K562 (cell line): ENCODE measurements around the gene POLR2C. TPM values are rescaled to one million over a fixed set of nuclear protein-coding genes. Genes with fewer than 3 reads are reported as not detected.

Experiments
- ATAC-seq: fragments of 200-7000 bp; cut with Tn5 transposase; 3 replicates; pipeline ENCODE4 v1.9.1; 2020; ENCODE audit warnings: moderate library complexity
- BruUV-seq: library from RNA; stranded (reverse); fragments of 400-500 nt; replicated peaks from 2 replicates; lab custom pipeline; 2021; lab: Mats Ljungman, UMichigan
- CTCF ChIA-PET: fragments of 300-600 bp; formaldehyde crosslinking; extraction: SDS; loops from one replicate; lab custom pipeline; 2021; ENCODE audit warnings: low intra/inter-chr PET ratio; lab: Yijun Ruan, JAX
- POLR2A ChIA-PET: fragments of 300-600, 350-650 bp; sonication (Branson Sonifier 250); formaldehyde crosslinking; extraction: SDS; loops from one replicate; lab custom pipeline; 2021; ENCODE audit warnings: antibody characterized with exemption, inconsistent platforms; lab: Yijun Ruan, JAX
- DNase-seq, 4 experiments: peaks; one replicate each; pipeline versions ENCODE4 v3.0.0 to v3.0.0-alpha.2; 2011 to 2018; ENCODE audit warnings: low spot score in 3 of 4, mixed read lengths in 3 of 4; ENCODE audit errors: extremely low read depth in 1 of 4
- FAIRE-seq: peaks from 2 replicates; lab custom pipeline; 2011; peaks lifted over from hg19 to GRCh38; lab: Jason Lieb, UNC
- H2AFZ ChIP-seq: 2 replicates; pipeline ENCODE4 v1.6.0; 2011; ENCODE audit warnings: low read depth, low read length, control low read depth, inconsistent platforms
- H3K27ac ChIP-seq: fragments of 200-600 bp; 3 replicates; pipeline ENCODE4 v1.8.0; 2011; ENCODE audit warnings: low read depth, mild to moderate bottlenecking, control low read depth, inconsistent platforms, low read length, moderate library complexity, mixed read lengths; ENCODE audit errors: extremely low read depth
- H3K27me3 ChIP-seq, 2 experiments: fragments of 300-600 bp in 1 of 2; 2 replicates in 1 of 2; 3 replicates in 1 of 2; pipeline versions ENCODE4 v1.6.0 to v1.8.0; 2011; ENCODE audit warnings: inconsistent platforms in 2 of 2, low read length in 2 of 2, mild to moderate bottlenecking in 1 of 2, mixed read lengths in 1 of 2, moderate library complexity in 1 of 2; ENCODE audit not compliant: control insufficient read depth in 2 of 2, insufficient read depth in 2 of 2
- H3K36me3 ChIP-seq: fragments of 300-600 bp; 3 replicates; pipeline ENCODE4 v1.8.0; 2011; ENCODE audit warnings: mild to moderate bottlenecking, low read length, inconsistent platforms; ENCODE audit not compliant: control insufficient read depth, insufficient read depth
- H3K4me1 ChIP-seq, 2 experiments: fragments of 200-600 bp in 1 of 2; replicated peaks in 1 of 2; 2 replicates in 1 of 2; 3 replicates in 1 of 2; pipeline versions ENCODE4 v1.5.1 to v1.8.0; 2011; ENCODE audit warnings: inconsistent platforms in 2 of 2, low read length in 2 of 2, mild to moderate bottlenecking in 1 of 2, mixed read lengths in 1 of 2, moderate library complexity in 1 of 2; ENCODE audit not compliant: control insufficient read depth in 2 of 2, insufficient read depth in 2 of 2
- H3K4me2 ChIP-seq: 2 replicates; pipeline ENCODE4 v1.6.1; 2011; ENCODE audit warnings: low read length, control low read depth, inconsistent platforms, mixed read lengths; ENCODE audit not compliant: insufficient read depth
- H3K4me3 ChIP-seq: fragments of 200-600 bp; sonication (generic), shearing (Covaris generic); 2 replicates; pipeline ENCODE4 v1.5.1; 2016; ENCODE audit warnings: control low read depth, inconsistent platforms
- H3K79me2 ChIP-seq: fragments of 200-600 bp; 3 replicates; pipeline ENCODE4 v1.8.0; 2011; ENCODE audit warnings: low read length, inconsistent platforms; ENCODE audit not compliant: control insufficient read depth, insufficient read depth
- H3K9ac ChIP-seq, 2 experiments: 2 replicates each; pipeline versions ENCODE4 v1.6.0 to v1.6.1; 2011; ENCODE audit warnings: low read depth in 2 of 2, low read length in 2 of 2, control low read depth in 1 of 2, inconsistent platforms in 1 of 2, mild to moderate bottlenecking in 1 of 2, mixed read lengths in 1 of 2; ENCODE audit not compliant: insufficient read depth in 1 of 2
- H3K9me1 ChIP-seq: one replicate; pipeline ENCODE4 v1.6.0; 2011; ENCODE audit warnings: inconsistent platforms, mild to moderate bottlenecking, low read length, moderate library complexity; ENCODE audit not compliant: control insufficient read depth, insufficient read depth
- H3K9me3 ChIP-seq: replicated peaks from 2 replicates; pipeline ENCODE4 v1.5.1; 2011; ENCODE audit warnings: low read depth, low read length, inconsistent platforms; ENCODE audit not compliant: control insufficient read depth, insufficient read depth
- H4K20me1 ChIP-seq: replicated peaks from 2 replicates; pipeline ENCODE4 v1.6.1; 2011; ENCODE audit warnings: low read length, inconsistent platforms, mixed read lengths; ENCODE audit not compliant: control insufficient read depth, insufficient read depth
- ELF2 ChIP-seq: fragments of 250-450 bp; sonication (Bioruptor Pico); IDR thresholded peaks from 2 replicates; pipeline ENCODE4 v1.5.0; 2021; ENCODE audit warnings: mild to moderate bottlenecking
- NFIC ChIP-seq: fragments of 450-650 bp; IDR thresholded peaks from 2 replicates; pipeline ENCODE4 v1.6.1; 2017; ENCODE audit warnings: mild to moderate bottlenecking, inconsistent platforms
- RBM25 ChIP-seq: fragments of 200-400 bp; formaldehyde crosslinking; IDR thresholded peaks from 2 replicates; pipeline ENCODE4 v1.6.1; 2018; ENCODE audit warnings: low read length, low read depth, moderate library complexity; ENCODE audit not compliant: severe bottlenecking
- WGBS: fragments of 100-300 bp; shearing (Covaris generic); methylation state at CpG from one replicate; pipeline ENCODE4 v1.1.6; 2016; ENCODE audit warnings: low coverage, mixed read lengths; ENCODE audit not compliant: insufficient coverage; ENCODE audit errors: missing lambda C conversion rate; 5-methylcytosine and 5-hydroxymethylcytosine counted together
- in situ Hi-C: fragments of 300-500 bp; cut with MboI; formaldehyde crosslinking; loops from 4 replicates; pipeline ENCODE4 v1.15.0; 2018; ENCODE audit warnings: inconsistent platforms, mixed read lengths
- intact Hi-C: fragments of 100-400 bp; cut with micrococcal nuclease; formaldehyde crosslinking; loops from 2 replicates; pipeline ENCODE4 v1.14.2; 2022
- polyA plus RNA-seq, 8 experiments: library from polyadenylated mRNA; depleted of rRNA in 4 of 8; stranded (reverse) in 5 of 8; unstranded in 3 of 8; fragments of >200 nt; fragmentation: Nextera tagmentation in 2 of 8; fragmentation: Illumina TruSeq in 1 of 8; extraction: Ambion mirVana in 2 of 8; extraction: Trizol in 1 of 8; gene quantifications; 2 replicates each; pipeline versions ENCODE4 v1.2.1 to v1.2.3, GENCODE V29; 2011 to 2014; ENCODE audit warnings: inconsistent platforms in 1 of 8, missing spikeins in 1 of 8
- total RNA-seq, 7 experiments: library from RNA; depleted of rRNA in 6 of 7; stranded (reverse); fragments of >200 nt in 6 of 7; fragmentation: Illumina TruSeq in 2 of 7; extraction: Trizol in 2 of 7; gene quantifications; 2 replicates each; pipeline versions ENCODE4 v1.2.1 to v1.2.3, GENCODE V29; 2011 to 2021; ENCODE audit warnings: low replicate concordance in 1 of 7

POLR2C gene
- total and polyA plus RNA-seq, 9 of the 15 experiments (the other 6 are each of a cell fraction or from before 2014, with no cell fraction given) = 70.3 to 163 (median 92.3) TPM

DNA sequence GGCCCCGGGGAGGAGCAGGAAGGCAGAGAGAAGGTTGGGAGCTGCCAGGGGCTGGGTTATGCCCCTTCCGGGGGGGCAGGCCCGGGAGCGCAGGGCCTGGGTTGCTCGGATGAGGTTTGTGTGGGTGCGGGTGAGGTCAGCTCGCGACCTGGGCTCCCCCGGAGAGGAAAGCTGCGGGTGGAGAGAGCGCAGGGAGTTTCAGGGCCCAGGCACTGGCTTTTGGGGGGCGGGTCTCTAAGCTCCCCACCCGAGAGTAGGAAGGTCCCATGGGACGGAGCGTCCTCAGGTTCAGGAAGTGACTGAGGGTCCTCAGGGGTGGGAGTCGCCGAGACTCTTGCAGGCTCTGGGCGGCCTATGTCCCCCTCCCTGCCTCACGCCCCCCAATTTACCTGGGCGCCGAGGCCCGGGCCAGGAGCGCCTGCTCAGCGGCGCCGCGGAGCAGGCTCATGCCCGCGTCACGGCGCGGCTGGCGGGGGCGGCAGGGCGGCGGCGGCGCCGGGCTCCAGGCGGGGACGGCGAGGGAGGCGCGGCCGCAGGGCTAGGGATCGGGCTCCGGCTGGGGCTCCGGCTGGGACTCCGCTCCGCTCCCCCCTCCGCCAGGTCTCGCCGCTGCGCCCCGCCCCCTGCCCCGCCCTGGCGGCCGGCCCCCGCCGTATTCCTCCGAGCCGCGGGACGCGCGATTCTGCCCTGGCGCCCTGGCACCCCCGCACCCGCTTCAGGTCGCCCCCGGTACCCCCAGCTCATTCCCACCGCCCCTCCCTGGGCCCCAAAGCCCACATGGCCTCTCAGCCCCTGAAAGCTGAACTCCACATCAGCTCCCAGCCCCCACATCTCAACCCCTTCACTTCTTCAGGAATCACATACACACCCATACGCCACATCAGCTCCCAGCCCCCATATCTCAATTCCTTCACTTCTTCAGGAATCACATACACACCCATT is 23.7 kb downstream of the POLR2C start, which contains the start of gene DOK4 (continued):
- peak; percentile 71 for TF ChIP-seq NFIC
- peak; percentile 27 for TF ChIP-seq RBM25

DNA sequence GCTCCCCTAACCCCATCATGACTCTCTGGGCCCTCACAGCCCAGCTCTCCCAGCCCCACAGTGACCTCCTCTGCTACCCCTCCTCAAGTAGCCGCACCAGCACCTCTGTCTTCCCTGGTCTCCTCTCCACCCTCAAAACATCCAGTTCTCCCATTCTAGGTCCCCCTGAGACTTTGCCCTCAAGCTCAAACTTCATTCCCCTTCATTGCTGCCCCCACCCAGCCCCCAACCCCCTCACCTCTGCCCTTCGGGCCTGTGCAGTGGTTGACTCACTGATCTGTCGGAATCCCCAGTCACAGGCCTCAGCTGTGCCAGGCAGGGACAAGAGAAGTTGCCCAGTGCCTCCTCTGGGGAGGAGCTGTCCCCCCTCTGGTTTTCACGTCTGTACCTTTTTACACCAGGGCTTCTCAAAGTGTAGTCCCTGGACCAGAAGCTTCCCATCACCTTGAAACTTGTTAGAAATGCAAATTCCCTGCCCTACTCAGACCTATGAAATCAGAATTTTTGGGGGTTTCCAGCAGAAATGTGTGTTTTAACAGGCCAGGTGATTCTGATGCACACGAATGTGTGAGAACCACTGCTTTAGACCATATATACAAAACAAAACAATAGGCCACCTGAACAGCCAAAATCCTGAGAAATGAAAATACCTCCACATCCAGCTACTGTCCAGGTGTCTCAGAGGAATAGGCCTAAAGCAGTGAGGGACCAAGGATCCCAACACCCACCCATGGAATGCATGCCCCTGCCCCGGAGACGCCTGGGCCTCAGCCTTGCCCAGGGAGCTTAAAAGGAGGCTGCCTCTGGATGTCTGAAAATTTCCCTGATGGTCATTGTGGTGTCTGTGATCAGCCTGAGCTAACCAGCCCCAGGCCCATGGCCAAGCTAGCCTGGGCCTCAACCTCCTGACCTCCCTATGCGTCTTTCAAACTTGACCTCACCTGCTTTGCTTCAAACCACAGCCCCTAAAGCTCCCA is 24.7 kb downstream of the POLR2C start:
- 57% methylated on average over 7 of the region's 8 CpGs for WGBS
- H3K27ac ChIP-seq = no peak overlapping the region
- DNase-seq (no peak), FAIRE-seq (no peak), ATAC-seq (peak; percentile 4; the same call in 2 of the 3 replicates)
- BruUV-seq = no TSS peak
- peak overlapping the region; percentile 59 for H3K4me2 ChIP-seq
- ChIA-PET CTCF (no interaction called here), POLR2A (interaction anchor here (0.6 to 1.3 kb wide), 5 partner anchors 14 to 104 kb away, joined by 3 to 4 read pairs (median 3); no protein-coding TSS in a partner anchor)
- intact Hi-C loops = no loop called here
- no peak for TF ChIP-seq ELF2 (CRISPR knock-in tag)
- H3K9ac ChIP-seq = peak overlapping the region in 1 of 2 experiments; percentile 70; a peak in 1 of 4 replicates
- no peaks in the 10 kb centered on the region for H3K9me3 ChIP-seq
- no peak overlapping the region for H3K4me3 ChIP-seq
- no peaks in the 10 kb centered on the region for H4K20me1 ChIP-seq
- H2AFZ ChIP-seq = peak overlapping the region; percentile 86
- peaks cover 6 to 35% of the 10 kb centered on the region in 2 experiments; a peak in 3 of 5 replicates for H3K4me1 ChIP-seq
- no peaks in the 10 kb centered on the region for H3K9me1 ChIP-seq
- in situ Hi-C loops = no loop called here
- no peaks in the 10 kb centered on the region for H3K36me3 ChIP-seq
- no peaks in the 10 kb centered on the region for H3K27me3 ChIP-seq
- H3K79me2 ChIP-seq = no peaks in the 10 kb centered on the region
